ENCODE measurements around the gene CDH13.

The CDH13 gene

DNA sequence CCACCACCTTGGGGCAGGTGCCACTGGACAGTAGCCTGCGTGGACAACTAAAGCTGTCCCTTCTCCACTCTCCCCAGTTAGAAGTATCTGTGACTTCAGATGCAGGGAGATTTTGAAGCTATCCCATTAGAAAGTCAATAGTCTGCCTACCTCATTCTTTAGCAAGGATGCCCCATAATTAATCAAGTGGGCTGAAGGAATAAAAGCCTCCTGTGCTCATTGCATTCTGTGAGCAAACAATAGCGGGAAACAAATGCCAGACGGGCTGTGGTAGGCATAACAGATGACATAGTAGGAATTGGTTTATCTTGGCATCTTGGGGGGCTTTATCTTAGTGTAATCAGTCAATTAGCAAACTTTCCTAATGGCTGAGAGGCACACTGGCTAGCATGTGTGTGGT, 1084.3 kb downstream of the CDH13 start:
- no peak for DNase-seq

DNA sequence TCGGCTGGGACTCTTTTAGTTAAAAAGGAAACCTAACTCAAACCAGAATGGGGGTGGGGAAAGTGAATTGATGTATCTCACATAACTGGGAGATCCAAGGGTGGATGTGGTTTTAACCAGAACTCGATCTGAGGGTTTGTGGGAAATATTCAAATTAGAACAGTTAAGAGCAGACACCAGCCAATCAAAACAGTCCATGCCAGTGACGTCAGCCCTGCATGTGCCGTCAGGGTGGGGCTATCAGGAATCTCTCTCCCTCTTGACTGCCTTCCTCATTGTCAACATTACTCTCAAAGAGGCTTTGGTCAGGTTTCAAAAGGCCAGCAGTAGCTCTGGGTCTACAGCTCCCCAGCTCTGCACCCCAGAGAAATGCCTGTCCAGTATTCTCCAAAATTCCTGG, 1086.8 kb downstream of the CDH13 start:
- no peak for DNase-seq

DNA sequence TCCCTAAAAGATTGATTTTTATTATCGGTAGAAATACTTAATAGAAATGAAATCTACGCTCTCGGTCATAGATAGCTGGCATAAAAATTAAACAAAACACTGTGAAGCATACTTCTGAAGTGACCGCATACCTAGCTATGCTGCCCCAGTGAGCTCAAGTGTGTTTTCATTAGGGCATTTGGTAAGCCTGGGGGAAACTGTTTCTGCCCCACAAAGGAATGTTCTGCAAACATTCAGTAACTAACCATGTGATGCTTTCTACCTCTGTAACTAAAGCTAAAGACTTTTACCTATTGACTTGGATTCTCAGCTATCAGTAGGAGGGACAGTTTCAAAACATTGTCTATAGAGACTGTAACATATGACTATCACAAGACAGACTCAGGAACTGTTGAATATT, 1087.5 kb downstream of the CDH13 start:
- no peak for DNase-seq

DNA sequence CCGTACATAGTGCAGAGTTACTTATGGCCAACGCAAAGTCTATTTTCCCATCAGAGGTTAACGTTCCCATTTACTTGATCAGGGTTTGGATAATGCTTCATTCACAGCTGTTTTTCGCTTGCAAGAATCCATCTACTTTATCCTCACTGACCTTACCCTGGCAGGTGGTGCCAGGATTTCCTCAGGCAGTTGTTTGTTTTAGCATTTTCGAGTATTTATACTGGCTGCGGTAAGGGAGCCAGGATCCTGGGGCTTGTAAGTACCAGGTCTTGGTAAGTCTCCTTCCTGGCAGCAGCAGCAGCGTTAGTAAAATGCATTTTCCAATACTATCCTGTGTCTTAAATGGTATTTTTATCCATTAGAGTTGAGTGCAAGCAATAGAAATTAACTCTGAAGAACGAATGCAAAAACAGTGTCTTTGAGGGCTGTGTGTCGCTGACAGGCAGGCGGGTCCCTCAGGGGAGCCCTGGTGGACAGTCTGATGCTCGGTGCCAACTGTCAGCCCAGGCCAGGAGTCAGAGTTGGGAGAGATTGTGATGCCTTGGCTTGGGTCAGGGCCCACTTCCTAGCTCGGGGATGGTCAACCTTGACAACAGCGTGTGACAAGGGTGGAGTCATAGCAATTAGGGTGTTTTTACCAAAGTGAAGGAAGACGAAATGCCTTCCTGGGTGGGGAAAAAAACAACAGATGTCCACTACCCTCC, 1088.6 kb downstream of the CDH13 start:
- DNase-seq = no peak

DNA sequence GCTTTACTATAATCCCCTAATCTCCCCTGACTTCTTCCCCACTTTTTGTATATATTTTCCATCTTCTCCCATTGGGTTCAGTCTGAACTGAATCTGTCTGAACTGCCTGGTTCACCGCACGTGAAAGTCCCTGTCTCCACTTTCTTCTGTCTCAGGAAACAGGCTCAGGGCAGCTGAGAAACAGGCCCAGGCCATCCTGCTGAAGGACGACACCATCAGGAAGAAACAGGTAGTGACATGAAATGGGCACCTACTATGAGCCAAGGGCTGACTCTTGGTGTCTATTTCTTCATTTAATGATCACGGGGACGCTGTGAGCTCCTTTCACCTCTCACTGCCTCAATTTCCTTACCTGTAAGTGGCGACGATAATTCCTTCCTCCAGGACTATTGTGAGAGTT, 1090.5 kb downstream of the CDH13 start:
- no peak for DNase-seq

DNA sequence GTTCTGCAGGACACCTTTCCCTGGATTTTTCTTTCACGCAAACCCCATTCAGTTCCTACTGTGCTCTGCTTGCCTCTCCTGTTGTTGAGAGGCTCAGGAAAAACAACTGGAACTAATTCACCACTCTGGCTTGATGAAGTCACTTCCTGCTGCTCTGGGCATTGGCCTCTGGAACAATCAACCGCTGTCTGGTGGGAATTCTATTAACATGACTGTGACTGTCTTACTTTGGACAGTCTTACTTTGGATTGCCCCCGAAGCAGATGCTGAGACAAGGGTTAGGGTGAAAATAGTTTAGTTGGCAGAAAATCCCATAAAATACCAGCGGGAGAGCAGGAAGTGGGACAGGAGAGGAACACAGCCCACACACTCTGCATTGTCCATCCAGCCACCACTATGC, 1091.0 kb downstream of the CDH13 start:
- no peak for DNase-seq

DNA sequence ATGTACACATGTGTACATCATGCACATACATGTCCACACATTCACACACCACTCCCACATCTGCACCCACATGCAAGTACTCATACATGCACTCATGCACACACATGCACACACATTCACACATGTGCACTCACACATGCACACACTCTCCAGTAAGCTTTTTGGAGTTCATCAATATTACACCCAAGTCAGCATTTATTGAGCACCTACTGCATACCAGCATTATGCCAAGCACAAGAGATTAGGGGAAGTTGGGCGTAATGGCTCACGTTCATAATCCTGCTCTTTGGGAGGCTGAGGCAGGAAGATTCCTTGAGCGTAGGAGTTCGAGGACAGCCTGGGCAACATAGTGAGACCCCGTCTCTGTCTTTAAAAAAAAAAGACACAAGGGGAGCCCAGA, 1093.4 kb downstream of the CDH13 start:
- no peak for DNase-seq

DNA sequence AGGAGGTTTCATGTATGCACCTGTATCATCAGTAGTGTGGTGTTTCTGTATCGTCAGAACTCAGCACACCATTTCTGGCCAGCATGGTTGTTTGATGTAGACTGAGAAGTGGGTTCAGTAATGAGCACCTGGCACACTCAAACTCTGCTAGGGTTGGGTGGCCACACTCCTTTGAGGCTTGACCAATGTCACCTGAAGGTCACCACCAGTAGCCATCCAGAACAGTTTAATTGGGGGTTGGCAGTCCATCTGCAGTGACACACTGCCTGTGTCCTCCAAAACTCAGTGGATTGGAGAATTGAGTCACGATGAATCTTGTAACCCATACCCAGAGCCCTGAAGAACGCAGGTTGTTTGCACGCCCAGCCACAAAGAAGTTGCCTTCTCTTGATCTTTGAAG, 1094.2 kb downstream of the CDH13 start:
- no peak for DNase-seq

DNA sequence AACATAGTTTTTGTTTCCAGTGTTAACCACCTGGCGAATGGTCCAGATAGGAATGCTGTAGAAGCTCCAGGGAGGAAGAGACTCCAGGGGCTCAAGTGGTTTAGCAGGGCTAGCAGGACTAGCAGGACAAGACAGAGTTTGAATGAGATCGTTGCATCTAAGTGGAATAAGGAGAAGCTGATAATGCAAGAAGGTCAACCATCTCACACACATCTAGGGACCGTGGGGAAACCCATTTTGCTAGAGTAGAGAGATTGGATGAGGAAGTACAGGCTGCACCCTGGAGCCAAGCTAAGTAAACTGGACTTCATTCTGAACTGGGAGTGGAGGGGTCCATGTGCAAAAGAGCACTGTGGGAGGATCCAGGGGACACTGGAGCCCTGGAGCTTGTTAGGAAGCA, 1094.9 kb downstream of the CDH13 start:
- no peak for DNase-seq

DNA sequence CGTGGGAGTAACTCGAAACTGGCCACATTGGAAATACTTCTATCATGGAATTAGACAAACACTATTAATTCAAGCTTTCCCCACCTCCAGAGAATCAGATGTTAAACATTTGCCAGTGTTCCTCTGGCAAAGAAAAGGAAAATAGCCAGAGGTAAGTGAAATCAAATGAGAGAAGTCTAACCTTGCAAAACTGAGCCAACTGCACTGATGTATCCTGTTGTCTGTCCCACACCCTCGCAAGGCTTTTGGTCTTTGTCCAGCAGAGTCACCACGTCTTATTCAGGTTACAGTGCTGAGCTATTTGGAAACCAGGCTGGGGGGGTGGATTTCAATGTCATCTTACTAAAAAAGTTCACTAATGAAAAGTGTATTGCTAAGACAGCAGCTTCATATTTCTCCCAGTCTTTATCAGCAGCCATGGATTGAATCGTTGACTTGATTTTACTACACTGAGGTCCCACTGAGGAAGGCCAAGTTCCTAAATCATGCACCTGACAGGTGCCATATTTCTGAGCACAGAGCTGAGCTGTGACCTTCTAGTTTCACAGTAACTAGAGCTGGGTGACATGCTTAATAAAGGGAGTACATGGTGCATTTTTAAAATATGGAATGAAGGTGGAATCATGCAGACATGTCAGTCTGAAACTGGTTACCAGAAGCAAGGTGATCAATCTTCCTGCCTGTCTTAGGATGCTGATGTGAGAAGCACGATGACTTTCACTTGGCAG, 1095.9 kb downstream of the CDH13 start:
- no peak for DNase-seq

DNA sequence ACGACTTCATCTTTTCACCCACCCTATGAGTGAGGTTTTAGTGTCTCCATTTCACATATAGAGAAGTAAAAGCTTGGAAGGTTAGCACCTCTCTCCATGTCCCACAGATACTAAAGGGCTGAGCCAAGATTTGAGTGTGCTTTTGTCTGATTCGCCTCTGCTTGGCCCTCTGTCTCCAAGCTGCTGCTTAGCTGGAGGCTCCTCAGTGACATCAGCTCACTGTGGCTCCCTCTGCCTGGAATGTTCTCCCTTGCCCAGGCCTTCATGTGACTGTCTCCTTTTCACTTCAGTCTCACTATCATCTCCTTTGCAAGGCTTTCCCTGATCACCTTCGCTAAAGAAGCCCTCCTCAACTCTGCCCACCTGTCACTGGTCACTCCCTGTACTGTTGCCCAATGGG, 1096.5 kb downstream of the CDH13 start:
- no peak for DNase-seq

DNA sequence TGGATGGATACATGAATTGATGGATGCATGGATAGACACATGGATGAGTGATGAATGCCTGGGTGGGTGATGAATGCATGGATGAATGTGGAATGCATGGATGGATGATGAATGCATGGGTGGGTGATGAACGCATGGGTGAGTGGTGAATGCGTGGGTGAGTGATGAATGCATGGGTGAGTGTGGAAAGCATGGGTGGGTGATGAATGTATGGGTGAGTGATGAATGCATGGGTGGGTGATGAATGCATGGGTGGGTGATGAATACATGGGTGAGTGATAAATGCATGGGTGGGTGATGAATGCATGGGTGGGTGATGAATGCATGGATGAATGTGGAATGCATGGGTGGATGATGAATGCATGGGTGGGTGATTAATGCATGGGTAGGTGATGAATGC, 1097.1 kb downstream of the CDH13 start:
- no peak for DNase-seq

DNA sequence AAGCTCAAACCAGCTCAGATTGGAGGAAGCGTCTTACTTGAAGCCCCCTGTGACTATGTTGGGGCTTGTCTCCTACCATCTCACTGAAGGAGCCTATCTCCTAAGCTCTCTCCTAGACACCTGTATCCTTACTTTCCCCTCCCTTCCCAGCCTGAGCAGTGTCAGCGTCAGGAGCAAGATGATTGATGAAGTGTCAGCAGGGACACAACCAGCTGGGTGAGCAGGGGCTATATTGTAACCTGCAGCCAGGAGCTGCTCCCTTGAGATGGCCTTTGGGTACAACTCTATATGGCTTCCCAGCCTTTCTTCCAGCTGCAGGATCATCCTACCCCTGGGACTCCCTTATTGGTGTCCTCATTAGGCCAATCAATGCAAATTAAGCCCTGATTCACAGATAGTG, 1097.8 kb downstream of the CDH13 start:
- no peak for DNase-seq

DNA sequence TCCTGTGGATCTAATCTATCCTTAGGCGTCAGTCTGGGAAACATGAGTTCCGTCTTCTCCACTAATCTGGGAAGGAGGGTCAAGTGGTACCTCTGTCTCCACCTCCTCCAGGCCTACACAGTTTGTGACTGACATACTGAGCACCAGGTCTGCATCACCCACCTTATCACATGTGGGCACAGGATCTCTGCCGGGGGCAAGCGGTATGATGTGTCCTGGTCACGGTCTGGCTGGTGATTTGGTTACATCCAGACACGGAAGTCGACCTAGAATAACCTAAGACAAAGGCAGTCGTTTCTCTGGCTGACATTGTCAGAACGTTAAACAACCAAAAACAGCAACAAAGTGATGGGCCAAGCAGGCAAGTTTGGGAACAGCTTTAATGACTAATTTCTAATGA, 1098.5 kb downstream of the CDH13 start:
- DNase-seq = no peak

DNA sequence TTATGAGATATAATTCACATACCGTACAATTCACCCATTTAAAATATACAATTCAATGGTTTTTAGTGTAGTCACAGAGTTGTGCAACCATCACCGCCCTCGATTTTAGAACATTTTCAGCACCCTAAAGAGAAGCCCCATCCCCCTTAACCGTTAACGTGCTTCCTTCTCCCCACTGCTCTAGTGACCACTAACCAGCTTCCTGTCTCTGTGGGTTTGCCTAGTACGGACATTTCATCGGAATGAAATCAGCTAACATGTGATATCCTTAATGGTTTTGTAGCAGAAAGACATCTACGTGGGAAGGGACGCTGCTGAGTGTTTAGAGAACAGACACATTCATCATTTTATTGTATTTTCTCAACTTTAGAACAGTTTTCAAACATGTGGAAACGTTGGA, 1100.2 kb downstream of the CDH13 start:
- DNase-seq = no peak

DNA sequence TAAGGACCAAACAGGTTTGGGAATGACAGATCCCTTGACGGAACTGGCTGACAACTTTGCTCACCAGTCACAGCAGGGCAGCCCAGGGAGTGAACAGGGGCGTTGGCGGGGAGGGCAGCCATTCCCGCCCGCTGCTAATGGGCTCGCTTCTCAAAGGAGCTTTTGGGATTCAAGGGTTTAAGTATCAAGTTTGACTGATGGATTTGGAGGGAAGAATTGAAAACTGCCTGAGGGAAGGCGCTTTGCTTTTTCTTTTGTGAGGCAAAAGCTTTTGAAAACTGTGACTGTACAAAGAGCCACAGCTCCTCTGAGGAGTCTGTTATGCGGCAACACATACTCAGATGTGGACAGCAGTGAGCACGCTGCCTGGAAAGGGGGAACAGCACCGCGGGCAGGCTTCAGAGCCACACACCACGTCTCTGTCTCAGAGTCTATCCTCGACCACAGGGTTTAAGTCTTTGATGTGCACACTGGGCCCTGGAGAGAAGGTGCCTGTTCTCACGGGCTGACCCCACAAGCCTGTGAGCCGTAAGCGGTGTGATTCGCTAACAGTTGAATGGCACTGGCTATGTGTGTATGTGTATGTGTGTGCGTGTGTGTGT, 1101.1 kb downstream of the CDH13 start:
- no peak for DNase-seq

DNA sequence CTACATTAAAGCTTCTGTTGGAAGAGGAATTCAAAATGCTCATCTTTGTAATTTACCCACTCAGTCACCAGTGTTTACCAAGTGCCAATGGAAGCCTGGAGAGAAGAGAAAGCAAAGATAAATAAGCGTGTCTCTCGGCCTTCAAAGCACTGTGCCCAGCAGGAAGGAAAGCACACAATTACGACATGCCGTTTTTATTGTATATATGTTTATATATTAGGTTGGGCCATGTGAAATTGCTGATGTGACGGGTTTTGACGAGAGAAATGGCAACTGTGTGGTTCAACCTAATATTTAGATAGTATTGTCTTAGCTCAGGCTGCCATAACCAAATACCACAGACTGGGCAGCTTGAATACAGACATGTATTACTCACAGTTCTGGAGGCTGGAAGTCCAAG, 1101.7 kb downstream of the CDH13 start:
- no peak for DNase-seq

DNA sequence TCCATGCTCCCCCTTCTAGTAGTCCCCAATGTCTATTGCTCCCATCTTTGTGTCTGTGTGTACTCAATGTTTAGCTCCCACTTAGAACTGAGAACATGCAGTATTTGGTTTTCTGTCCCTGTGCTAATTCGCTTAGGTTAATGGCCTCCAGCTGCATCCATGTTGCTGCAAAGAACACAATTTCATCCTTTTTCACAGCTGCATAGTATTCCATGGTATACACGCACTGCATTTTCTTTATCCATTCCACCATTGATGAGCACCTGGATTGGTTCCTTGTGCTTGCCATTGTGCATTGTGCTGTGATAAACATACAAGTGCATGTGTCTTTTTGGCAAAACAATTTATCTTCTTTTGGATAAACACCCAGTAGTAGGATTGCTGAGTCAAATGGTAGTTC, 1104.0 kb downstream of the CDH13 start:
- no peak for DNase-seq

DNA sequence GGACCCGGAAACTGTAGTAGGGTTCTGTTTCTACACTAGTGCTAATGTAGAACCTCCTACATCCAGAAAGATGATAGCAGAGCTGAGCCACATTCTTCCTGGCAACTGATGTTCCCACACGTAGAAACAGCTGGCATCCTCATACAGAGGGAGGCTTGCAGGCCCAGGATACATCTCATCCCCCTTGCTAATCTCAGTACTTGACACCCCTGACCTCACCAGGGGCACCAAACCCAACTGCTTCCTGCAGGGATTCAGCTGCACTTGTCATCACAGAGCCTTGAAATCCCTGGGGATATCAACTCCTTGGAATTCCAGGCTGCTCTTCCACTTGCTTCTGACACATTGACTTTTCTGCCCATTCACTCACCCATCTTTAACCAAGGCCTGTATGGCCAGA, 1105.8 kb downstream of the CDH13 start:
- no peak for DNase-seq

DNA sequence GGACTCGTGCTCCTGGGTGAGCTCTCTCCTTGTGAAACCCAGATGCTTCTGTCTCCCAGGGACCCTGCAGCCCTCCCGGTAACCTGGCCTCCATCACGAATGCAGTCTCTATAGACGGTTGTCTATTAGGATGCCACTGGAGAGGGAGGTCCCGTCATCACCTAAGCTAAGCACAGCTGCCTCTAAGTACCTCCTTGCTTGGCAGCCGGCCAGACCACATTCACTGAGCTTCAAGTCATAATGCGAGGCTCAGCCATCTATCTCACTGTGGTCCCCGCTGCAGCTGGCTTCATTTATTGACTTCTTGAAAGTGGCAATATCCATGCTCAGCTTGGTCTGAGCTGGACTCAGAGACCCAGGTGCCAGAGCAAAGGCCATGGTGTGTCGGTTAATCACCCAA, 1106.5 kb downstream of the CDH13 start:
- DNase-seq = no peak

DNA sequence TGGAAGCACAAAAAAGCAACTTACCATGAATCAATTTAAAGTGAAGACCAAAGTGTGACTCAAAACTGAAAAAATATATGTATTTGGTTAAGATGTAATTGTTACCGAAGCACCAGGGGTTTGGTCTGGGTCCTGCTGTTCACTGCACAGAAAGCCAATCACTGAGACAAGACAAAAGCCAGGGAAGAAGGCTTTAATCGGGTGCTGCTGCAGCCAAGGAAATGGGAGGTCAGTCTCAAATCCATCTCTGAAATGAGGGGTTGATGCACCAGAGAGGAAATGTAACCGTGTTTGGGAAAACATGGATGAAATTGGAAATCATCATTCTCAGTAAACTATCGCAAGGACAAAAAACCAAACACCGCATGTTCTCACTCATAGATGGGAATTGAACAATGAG, 1107.4 kb downstream of the CDH13 start:
- DNase-seq = no peak

DNA sequence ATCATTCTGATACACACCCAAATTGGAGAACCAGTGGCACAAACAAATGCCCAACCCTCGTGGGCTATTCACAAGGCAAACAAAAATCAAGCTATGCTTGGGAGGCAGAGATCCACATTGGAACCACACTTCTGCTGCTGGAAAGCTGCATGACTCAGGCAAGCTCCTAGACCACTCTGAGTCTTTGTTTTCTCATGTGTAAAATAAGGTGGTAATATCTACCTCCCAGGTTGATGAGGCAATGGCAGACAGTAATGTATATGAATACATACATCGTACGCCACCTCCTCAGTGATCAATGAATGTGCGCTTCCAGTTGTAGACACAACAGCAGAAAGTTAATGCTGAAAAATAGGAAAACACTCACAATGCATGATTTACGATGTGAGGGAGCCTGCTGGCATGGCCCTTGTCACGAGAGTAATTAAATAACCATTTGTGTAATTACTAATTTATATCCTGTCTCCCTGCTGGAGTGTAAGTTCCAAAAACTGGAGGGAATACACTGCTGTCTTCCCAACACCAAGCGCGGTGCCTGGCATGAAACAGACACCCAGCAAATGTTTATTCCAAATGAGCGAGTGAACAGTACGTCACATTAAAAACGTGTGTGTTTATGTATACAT, 1111.1 kb downstream of the CDH13 start:
- DNase-seq = no peak

DNA sequence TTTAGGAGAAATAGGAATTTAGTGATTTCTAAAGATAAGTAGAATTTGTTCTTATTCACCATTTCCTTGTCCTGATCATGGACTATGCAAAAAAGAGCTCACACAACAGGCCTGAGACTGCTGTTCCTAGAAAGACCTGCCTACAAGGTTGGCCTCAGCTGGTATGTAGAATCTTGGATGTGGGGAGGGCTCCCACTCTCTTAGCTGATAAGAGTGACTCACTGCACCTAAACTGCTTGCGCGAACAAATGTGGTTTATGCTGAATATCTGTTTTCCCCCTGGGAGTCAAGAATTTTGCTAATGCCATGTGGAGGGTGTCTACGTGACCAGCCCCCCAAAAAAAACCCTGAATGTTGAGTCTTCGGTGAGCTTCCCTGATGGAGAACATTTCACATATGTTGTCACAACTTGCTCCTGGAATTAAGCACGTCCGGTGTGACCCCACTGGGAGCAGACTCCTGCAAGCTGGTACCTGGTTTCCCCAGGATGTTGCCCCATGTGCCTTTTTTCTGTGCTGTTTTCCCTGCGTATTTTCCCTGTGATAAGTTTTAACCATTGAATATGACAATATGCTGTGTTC, 1112.2 kb downstream of the CDH13 start:
- DNase-seq = no peak

Data from activated gamma-delta T cell (primary cell).